DND-41 (cell line): ENCODE data around the gene FOSB.

Experiments
- ATAC-seq: fragments of 200-7000 bp; cut with Tn5 transposase; 3 replicates; pipeline ENCODE4 v1.9.1; 2021; ENCODE audit warnings: low read depth; ENCODE audit not compliant: insufficient read depth
- DNase-seq: peaks from one replicate; pipeline ENCODE4 v3.0.0-alpha.2; 2020
- H2AFZ ChIP-seq: 2 replicates; pipeline ENCODE4 v1.6.0; 2012; ENCODE audit warnings: low read depth, low read length
- H3K27ac ChIP-seq: 2 replicates; pipeline ENCODE4 v1.5.1; 2012; ENCODE audit warnings: low read length, inconsistent platforms
- H3K27me3 ChIP-seq: fragments of 200-600 bp; sonication (generic); 2 replicates; pipeline ENCODE4 v1.6.0; 2012; ENCODE audit warnings: low read length, mild to moderate bottlenecking, inconsistent platforms; ENCODE audit not compliant: insufficient read depth, poor library complexity
- H3K36me3 ChIP-seq: 2 replicates; pipeline ENCODE4 v1.5.1; 2012; ENCODE audit warnings: low read length, inconsistent platforms; ENCODE audit not compliant: insufficient read depth
- H3K4me1 ChIP-seq: 2 replicates; pipeline ENCODE4 v1.5.1; 2012; ENCODE audit warnings: mild to moderate bottlenecking, low read length; ENCODE audit not compliant: insufficient read depth
- H3K4me2 ChIP-seq: 2 replicates; pipeline ENCODE4 v1.6.0; 2012; ENCODE audit warnings: mild to moderate bottlenecking, moderate library complexity, low read length, inconsistent platforms; ENCODE audit not compliant: insufficient read depth
- H3K4me3 ChIP-seq, 2 experiments: fragments of 200-600 bp in 1 of 2; shearing (Covaris generic) in 1 of 2; 2 replicates each; pipeline ENCODE4 v1.5.1; 2012 to 2016; ENCODE audit warnings: inconsistent platforms in 2 of 2, low read length in 2 of 2, mild to moderate bottlenecking in 2 of 2, low read depth in 1 of 2, moderate library complexity in 1 of 2
- H3K79me2 ChIP-seq: 2 replicates; pipeline ENCODE4 v1.6.0; 2012; ENCODE audit warnings: low read length, inconsistent platforms; ENCODE audit not compliant: insufficient read depth
- H3K9ac ChIP-seq: 2 replicates; pipeline ENCODE4 v1.6.0; 2012; ENCODE audit warnings: low read depth, mild to moderate bottlenecking, inconsistent platforms, low read length, moderate library complexity
- H3K9me3 ChIP-seq: 2 replicates; pipeline ENCODE4 v1.5.1; 2012; ENCODE audit warnings: low read length, moderate library complexity, mild to moderate bottlenecking, inconsistent platforms; ENCODE audit not compliant: insufficient read depth, severe bottlenecking
- H4K20me1 ChIP-seq: 2 replicates; pipeline ENCODE4 v1.6.0; 2012; ENCODE audit warnings: low read length; ENCODE audit not compliant: insufficient read depth
- EZH2 ChIP-seq: IDR thresholded peaks from 3 replicates; pipeline ENCODE4 v1.6.1; 2012; ENCODE audit warnings: borderline replicate concordance, low read depth, mild to moderate bottlenecking, moderate library complexity, low read length, inconsistent platforms; ENCODE audit not compliant: severe bottlenecking
- TF ChIP-seq, protein P1 (sequence below): IDR thresholded peaks from 2 replicates; pipeline ENCODE4 v1.5.1; 2012; ENCODE audit warnings: borderline replicate concordance, low read length, moderate library complexity, mild to moderate bottlenecking; ENCODE audit not compliant: poor library complexity, severe bottlenecking; ENCODE audit errors: extremely low read depth

Gene FOSB

DNA sequence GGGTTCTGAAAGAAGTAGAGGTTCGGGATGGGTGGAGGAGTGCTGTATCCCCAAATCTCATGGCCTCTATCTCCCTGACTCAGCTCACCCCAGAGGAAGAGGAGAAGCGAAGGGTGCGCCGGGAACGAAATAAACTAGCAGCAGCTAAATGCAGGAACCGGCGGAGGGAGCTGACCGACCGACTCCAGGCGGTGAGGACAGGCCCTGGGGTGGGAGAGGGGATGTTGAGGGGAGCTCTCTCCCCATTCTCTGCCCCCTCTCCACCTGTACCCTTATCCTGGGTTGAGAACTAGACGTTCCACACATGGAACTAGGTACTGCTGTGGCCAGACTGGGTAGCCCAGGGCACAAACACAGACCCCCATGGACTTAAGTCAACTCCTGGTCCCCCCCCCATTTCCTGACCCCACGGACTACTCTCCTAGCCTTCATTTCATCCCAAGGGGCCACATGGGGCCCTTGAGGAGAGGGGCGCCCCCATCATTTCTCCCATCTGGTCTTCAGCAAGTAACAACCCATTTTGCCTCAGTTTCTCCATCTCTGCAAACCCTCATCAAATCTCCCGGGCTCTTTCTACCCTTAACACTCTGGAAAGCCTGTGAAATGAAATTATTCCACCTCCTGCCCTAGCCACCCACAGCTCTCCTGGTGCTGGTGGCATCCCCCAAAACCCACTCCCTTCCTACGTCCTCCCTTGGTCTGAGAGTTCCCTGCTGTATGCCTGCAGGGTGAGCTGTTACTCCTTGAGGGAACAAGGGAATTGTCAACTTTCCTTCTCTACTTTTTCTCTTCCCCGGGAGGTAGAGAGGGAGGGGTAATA, 3.5 kb downstream of the FOSB start:
- Histone ChIP-seq H3K4me2 (no peak overlapping the region), H3K79me2 (no peaks in the 10 kb centered on the region), H3K27me3 (peaks cover 5% of the 10 kb centered on the region), H3K36me3 (no peaks in the 10 kb centered on the region), H3K9ac (no peak overlapping the region), H3K4me3 (no peak overlapping the region), H2AFZ (no peak overlapping the region), H3K4me1 (peaks cover 36% of the 10 kb centered on the region), H3K27ac (no peak overlapping the region), H3K9me3 (no peaks in the 10 kb centered on the region), H4K20me1 (peaks cover 14% of the 10 kb centered on the region)
- TF ChIP-seq, protein P1, sequence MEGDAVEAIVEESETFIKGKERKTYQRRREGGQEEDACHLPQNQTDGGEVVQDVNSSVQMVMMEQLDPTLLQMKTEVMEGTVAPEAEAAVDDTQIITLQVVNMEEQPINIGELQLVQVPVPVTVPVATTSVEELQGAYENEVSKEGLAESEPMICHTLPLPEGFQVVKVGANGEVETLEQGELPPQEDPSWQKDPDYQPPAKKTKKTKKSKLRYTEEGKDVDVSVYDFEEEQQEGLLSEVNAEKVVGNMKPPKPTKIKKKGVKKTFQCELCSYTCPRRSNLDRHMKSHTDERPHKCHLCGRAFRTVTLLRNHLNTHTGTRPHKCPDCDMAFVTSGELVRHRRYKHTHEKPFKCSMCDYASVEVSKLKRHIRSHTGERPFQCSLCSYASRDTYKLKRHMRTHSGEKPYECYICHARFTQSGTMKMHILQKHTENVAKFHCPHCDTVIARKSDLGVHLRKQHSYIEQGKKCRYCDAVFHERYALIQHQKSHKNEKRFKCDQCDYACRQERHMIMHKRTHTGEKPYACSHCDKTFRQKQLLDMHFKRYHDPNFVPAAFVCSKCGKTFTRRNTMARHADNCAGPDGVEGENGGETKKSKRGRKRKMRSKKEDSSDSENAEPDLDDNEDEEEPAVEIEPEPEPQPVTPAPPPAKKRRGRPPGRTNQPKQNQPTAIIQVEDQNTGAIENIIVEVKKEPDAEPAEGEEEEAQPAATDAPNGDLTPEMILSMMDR, result no peak
- TF ChIP-seq EZH2, result no peak
- no peak for DNase-seq
- ATAC-seq, result no peak

DNA sequence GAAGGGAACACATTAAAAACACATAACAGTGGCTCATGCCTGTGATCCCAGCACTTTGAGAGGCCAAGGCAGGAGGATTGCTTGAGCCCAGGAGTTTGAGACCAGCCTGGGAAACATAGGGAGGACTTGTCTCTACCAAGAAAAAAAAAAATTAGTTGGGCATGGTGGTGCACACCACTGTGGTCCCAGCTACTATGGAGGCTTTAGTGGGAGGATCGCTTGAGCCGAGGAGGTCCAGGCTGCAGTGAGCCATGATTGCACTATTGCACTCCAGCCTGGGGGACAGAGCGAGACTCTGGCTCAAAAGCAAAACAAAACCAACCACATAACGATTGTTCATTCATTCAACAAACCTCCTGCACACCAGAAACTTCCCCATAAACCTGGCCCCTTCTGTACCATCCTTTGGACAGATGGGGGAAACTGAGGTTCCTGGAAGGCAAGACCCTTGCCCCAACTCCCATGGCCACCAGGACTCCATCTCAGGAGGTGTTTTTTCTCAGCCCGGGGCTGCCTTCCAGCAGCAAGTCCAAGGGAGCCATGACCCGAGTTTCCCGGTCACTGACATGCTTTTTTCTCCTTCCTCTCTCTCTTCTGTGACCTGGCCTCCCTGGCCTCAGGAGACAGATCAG, 4.3 kb downstream of the FOSB start:
- no peaks in the 10 kb centered on the region for H3K9me3 ChIP-seq
- H2AFZ ChIP-seq, result no peak overlapping the region
- H3K4me1 ChIP-seq, result peaks cover 35% of the 10 kb centered on the region
- TF ChIP-seq EZH2, result no peak
- TF ChIP-seq, protein P1, result no peak
- H3K79me2 ChIP-seq, result no peaks in the 10 kb centered on the region
- DNase-seq (no peak), ATAC-seq (no peak)
- H3K27me3 ChIP-seq, result peaks cover 5% of the 10 kb centered on the region
- H3K27ac ChIP-seq, result no peak overlapping the region
- H3K4me2 ChIP-seq, result no peak overlapping the region
- no peak overlapping the region for H3K9ac ChIP-seq
- H4K20me1 ChIP-seq, result peaks cover 13% of the 10 kb centered on the region
- no peak overlapping the region for H3K4me3 ChIP-seq
- no peaks in the 10 kb centered on the region for H3K36me3 ChIP-seq

DNA sequence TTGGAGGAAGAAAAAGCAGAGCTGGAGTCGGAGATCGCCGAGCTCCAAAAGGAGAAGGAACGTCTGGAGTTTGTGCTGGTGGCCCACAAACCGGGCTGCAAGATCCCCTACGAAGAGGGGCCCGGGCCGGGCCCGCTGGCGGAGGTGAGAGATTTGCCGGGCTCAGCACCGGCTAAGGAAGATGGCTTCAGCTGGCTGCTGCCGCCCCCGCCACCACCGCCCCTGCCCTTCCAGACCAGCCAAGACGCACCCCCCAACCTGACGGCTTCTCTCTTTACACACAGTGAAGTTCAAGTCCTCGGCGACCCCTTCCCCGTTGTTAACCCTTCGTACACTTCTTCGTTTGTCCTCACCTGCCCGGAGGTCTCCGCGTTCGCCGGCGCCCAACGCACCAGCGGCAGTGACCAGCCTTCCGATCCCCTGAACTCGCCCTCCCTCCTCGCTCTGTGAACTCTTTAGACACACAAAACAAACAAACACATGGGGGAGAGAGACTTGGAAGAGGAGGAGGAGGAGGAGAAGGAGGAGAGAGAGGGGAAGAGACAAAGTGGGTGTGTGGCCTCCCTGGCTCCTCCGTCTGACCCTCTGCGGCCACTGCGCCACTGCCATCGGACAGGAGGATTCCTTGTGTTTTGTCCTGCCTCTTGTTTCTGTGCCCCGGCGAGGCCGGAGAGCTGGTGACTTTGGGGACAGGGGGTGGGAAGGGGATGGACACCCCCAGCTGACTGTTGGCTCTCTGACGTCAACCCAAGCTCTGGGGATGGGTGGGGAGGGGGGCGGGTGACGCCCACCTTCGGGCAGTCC, 5.0 kb downstream of the FOSB start:
- Histone ChIP-seq H3K4me2 (no peak overlapping the region), H4K20me1 (peaks cover 9% of the 10 kb centered on the region), H3K79me2 (no peaks in the 10 kb centered on the region), H3K4me1 (peaks cover 35% of the 10 kb centered on the region), H2AFZ (no peak overlapping the region), H3K9me3 (no peaks in the 10 kb centered on the region), H3K27me3 (peaks cover 7% of the 10 kb centered on the region), H3K36me3 (no peaks in the 10 kb centered on the region), H3K9ac (no peak overlapping the region), H3K4me3 (no peak overlapping the region), H3K27ac (no peak overlapping the region)
- TF ChIP-seq EZH2, result no peak
- TF ChIP-seq, protein P1, result no peak
- DNase-seq (no peak), ATAC-seq (no peak)
